WTC11 (cell line): ENCODE data around the gene SLIT3. TPM values are rescaled to one million over a fixed set of nuclear protein-coding genes. Genes with fewer than 3 reads are reported as not detected.

Experiments
- ATAC-seq: fragments of 200-7000 bp; cut with Tn5 transposase; 2 replicates; pipeline ENCODE4 v1.10.0; 2021; ENCODE audit warnings: mild to moderate bottlenecking, moderate library complexity
- CTCF ChIA-PET: fragments of 300-600 bp; sonication (Branson Sonifier 250); formaldehyde crosslinking; loops from one replicate; lab custom pipeline; 2021; ENCODE audit warnings: antibody characterized with exemption; lab: Charles Lee
- POLR2A ChIA-PET: fragments of 350-600 bp; sonication (Branson Sonifier 250); formaldehyde crosslinking; loops from one replicate; lab custom pipeline; 2021; ENCODE audit warnings: antibody characterized with exemption; lab: Charles Lee
- DNase-seq: peaks from one replicate; pipeline ENCODE4 v3.0.0; 2021; ENCODE audit warnings: low spot score
- H3K27ac Mint-ChIP-seq: 2 replicates; pipeline ENCODE4 v1.8.0; 2021; ENCODE audit warnings: mixed read lengths
- H3K27me3 Mint-ChIP-seq: 2 replicates; pipeline ENCODE4 v1.8.0; 2021; ENCODE audit warnings: low read depth, mild to moderate bottlenecking, moderate library complexity, mixed read lengths
- H3K36me3 Mint-ChIP-seq: 2 replicates; pipeline ENCODE4 v1.8.0; 2021; ENCODE audit warnings: mixed read lengths
- H3K4me1 Mint-ChIP-seq: 2 replicates; pipeline ENCODE4 v1.8.0; 2022; ENCODE audit warnings: mixed read lengths
- H3K4me3 Mint-ChIP-seq: 2 replicates; pipeline ENCODE4 v1.8.0; 2021; ENCODE audit warnings: mild to moderate bottlenecking, moderate library complexity, mixed read lengths
- H3K9me3 Mint-ChIP-seq: 2 replicates; pipeline ENCODE4 v1.8.0; 2021; ENCODE audit warnings: mixed read lengths
- ATF2 ChIP-seq: sonication (generic); formaldehyde crosslinking; IDR thresholded peaks from 2 replicates; pipeline ENCODE4 v1.8.1; 2022; ENCODE audit warnings: low read depth, missing genetic modification reagents, borderline replicate concordance
- E2F1 ChIP-seq: sonication (generic); formaldehyde crosslinking; IDR thresholded peaks from 2 replicates; pipeline ENCODE4 v1.8.0; 2022; ENCODE audit warnings: mild to moderate bottlenecking, missing genetic modification reagents
- FOXK1 ChIP-seq: sonication (generic); formaldehyde crosslinking; IDR thresholded peaks from 2 replicates; pipeline ENCODE4 v1.8.0; 2022; ENCODE audit warnings: mild to moderate bottlenecking, moderate library complexity, missing genetic modification reagents
- JAZF1 ChIP-seq: fragments of 250-450 bp; sonication (Bioruptor Pico); IDR thresholded peaks from 2 replicates; pipeline ENCODE4 v1.9.0; 2021; ENCODE audit warnings: moderate library complexity, mild to moderate bottlenecking, inconsistent platforms
- MXD4 ChIP-seq: fragments of 250-450 bp; sonication (Bioruptor Pico); IDR thresholded peaks from 2 replicates; pipeline ENCODE4 v1.8.0; 2021; ENCODE audit warnings: mild to moderate bottlenecking, moderate library complexity, borderline replicate concordance
- MYBL2 ChIP-seq: sonication (generic); formaldehyde crosslinking; IDR thresholded peaks from 2 replicates; pipeline ENCODE4 v1.8.1; 2023; ENCODE audit warnings: mild to moderate bottlenecking, moderate library complexity, missing genetic modification reagents
- PREB ChIP-seq: sonication (generic); formaldehyde crosslinking; IDR thresholded peaks from 2 replicates; pipeline ENCODE4 v1.8.1; 2022; ENCODE audit warnings: mild to moderate bottlenecking, missing genetic modification reagents, moderate library complexity, borderline replicate concordance
- RELA ChIP-seq: sonication (generic); formaldehyde crosslinking; IDR thresholded peaks from 2 replicates; pipeline ENCODE4 v1.8.1; 2022; ENCODE audit warnings: missing genetic modification reagents, mild to moderate bottlenecking, borderline replicate concordance
- USF1 ChIP-seq: sonication (generic); formaldehyde crosslinking; IDR thresholded peaks from 2 replicates; pipeline ENCODE4 v1.8.0; 2022; ENCODE audit warnings: mild to moderate bottlenecking, missing genetic modification reagents
- USF2 ChIP-seq: sonication (generic); formaldehyde crosslinking; IDR thresholded peaks from 2 replicates; pipeline ENCODE4 v1.8.1; 2023; ENCODE audit warnings: mild to moderate bottlenecking, missing genetic modification reagents, moderate library complexity
- ZBTB21 ChIP-seq: sonication (generic); formaldehyde crosslinking; IDR thresholded peaks from 2 replicates; pipeline ENCODE4 v1.8.1; 2023; ENCODE audit warnings: mild to moderate bottlenecking, missing genetic modification reagents, borderline replicate concordance
- ZNF263 ChIP-seq: sonication (generic); formaldehyde crosslinking; IDR thresholded peaks from 2 replicates; pipeline ENCODE4 v1.8.1; 2022; ENCODE audit warnings: low read depth, mild to moderate bottlenecking, moderate library complexity, missing genetic modification reagents
- ZNF425 ChIP-seq: fragments of 250-450 bp; sonication (Bioruptor Pico); conservative IDR thresholded peaks from 2 replicates; pipeline ENCODE4 v1.9.0; 2021; ENCODE audit warnings: mild to moderate bottlenecking
- total RNA-seq: library from RNA; stranded (reverse); gene quantifications from 3 replicates; pipeline ENCODE4 v1.2.3, GENCODE V29; 2021
- TF ChIP-seq, protein P1 (sequence below): sonication (generic); formaldehyde crosslinking; IDR thresholded peaks from 2 replicates; pipeline ENCODE4 v1.8.1; 2022; ENCODE audit warnings: mild to moderate bottlenecking, moderate library complexity, missing genetic modification reagents
- TF ChIP-seq, protein P2 (sequence below): sonication (generic); formaldehyde crosslinking; IDR thresholded peaks from 2 replicates; pipeline ENCODE4 v1.8.1; 2023; ENCODE audit warnings: mild to moderate bottlenecking, missing genetic modification reagents
- TF ChIP-seq, protein P3 (sequence below): sonication (generic); formaldehyde crosslinking; IDR thresholded peaks from 2 replicates; pipeline ENCODE4 v1.8.0; 2023; ENCODE audit warnings: mild to moderate bottlenecking, missing genetic modification reagents
- TF ChIP-seq, protein P4 (sequence below): sonication (generic); formaldehyde crosslinking; IDR thresholded peaks from 2 replicates; pipeline ENCODE4 v1.8.1; 2023; ENCODE audit warnings: mild to moderate bottlenecking, moderate library complexity, missing genetic modification reagents
- TF ChIP-seq, protein P5 (sequence below): sonication (generic); formaldehyde crosslinking; IDR thresholded peaks from 2 replicates; pipeline ENCODE4 v1.8.1; 2023; ENCODE audit warnings: mild to moderate bottlenecking, missing genetic modification reagents

SLIT3 gene
- total RNA-seq, 1 experiment from 2014 or later, result 1.9 TPM

DNA sequence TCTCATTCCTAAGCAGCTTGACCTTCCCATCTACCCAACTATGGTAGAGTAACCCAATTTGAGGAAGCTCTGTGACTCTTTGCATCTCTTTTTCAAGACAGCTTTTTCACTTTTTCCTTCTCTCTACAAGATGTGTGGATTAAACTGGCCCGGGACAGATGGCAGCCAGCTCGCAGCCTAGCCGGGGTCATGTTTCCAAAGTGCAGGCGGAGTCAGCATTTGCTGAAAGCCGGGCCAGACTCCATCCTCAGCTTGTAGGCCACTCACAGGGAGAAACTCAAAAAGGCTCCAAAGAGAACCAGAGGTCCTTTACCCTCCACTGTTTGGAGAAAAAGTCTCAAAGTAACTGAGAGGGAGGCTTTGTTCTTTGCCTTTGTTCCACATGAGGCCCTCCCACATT is 435.0 kb downstream of the SLIT3 start (continued):
- no peak for TF ChIP-seq PREB (CRISPR knock-in tag)
- TF ChIP-seq, protein P1, sequence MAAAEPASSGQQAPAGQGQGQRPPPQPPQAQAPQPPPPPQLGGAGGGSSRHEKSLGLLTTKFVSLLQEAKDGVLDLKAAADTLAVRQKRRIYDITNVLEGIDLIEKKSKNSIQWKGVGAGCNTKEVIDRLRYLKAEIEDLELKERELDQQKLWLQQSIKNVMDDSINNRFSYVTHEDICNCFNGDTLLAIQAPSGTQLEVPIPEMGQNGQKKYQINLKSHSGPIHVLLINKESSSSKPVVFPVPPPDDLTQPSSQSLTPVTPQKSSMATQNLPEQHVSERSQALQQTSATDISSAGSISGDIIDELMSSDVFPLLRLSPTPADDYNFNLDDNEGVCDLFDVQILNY (CRISPR knock-in tag), result no peak
- TF ChIP-seq JAZF1 (CRISPR knock-in tag), result no peak
- TF ChIP-seq, protein P2, sequence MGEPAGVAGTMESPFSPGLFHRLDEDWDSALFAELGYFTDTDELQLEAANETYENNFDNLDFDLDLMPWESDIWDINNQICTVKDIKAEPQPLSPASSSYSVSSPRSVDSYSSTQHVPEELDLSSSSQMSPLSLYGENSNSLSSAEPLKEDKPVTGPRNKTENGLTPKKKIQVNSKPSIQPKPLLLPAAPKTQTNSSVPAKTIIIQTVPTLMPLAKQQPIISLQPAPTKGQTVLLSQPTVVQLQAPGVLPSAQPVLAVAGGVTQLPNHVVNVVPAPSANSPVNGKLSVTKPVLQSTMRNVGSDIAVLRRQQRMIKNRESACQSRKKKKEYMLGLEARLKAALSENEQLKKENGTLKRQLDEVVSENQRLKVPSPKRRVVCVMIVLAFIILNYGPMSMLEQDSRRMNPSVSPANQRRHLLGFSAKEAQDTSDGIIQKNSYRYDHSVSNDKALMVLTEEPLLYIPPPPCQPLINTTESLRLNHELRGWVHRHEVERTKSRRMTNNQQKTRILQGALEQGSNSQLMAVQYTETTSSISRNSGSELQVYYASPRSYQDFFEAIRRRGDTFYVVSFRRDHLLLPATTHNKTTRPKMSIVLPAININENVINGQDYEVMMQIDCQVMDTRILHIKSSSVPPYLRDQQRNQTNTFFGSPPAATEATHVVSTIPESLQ (CRISPR knock-in tag), result no peak
- no peak for TF ChIP-seq ZBTB21 (CRISPR knock-in tag)
- no peak for TF ChIP-seq MXD4 (CRISPR knock-in tag)
- TF ChIP-seq ZNF425, result no peak
- no peak for TF ChIP-seq E2F1 (CRISPR knock-in tag)
- TF ChIP-seq, protein P3, sequence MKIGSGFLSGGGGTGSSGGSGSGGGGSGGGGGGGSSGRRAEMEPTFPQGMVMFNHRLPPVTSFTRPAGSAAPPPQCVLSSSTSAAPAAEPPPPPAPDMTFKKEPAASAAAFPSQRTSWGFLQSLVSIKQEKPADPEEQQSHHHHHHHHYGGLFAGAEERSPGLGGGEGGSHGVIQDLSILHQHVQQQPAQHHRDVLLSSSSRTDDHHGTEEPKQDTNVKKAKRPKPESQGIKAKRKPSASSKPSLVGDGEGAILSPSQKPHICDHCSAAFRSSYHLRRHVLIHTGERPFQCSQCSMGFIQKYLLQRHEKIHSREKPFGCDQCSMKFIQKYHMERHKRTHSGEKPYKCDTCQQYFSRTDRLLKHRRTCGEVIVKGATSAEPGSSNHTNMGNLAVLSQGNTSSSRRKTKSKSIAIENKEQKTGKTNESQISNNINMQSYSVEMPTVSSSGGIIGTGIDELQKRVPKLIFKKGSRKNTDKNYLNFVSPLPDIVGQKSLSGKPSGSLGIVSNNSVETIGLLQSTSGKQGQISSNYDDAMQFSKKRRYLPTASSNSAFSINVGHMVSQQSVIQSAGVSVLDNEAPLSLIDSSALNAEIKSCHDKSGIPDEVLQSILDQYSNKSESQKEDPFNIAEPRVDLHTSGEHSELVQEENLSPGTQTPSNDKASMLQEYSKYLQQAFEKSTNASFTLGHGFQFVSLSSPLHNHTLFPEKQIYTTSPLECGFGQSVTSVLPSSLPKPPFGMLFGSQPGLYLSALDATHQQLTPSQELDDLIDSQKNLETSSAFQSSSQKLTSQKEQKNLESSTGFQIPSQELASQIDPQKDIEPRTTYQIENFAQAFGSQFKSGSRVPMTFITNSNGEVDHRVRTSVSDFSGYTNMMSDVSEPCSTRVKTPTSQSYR, result no peak
- TF ChIP-seq, all 79 proteins: peak for 0

DNA sequence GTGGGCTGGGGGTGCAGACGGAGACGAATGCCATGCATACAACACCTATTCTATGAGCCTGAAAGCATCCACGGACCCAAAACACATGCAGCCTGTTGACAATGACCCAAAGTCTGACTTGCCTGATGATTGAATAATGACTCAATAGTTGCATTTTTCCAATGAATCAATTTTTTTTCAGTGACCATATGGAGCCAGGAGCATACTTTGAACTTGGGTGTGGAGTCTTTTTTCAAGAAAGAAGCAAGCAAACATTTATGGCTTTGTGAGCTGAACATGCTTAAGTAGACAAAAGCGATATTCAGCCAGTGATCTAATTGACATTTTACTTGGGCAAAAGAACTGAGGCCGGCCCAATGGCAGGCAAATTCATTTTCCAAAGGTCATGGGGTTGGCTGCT is 437.9 kb downstream of the SLIT3 start:
- H3K36me3 Mint-ChIP-seq, result no peaks in the 10 kb centered on the region
- ATAC-seq, result no peak
- POLR2A ChIA-PET, result no interaction called here
- no peak for DNase-seq
- no peaks in the 10 kb centered on the region for H3K9me3 Mint-ChIP-seq
- no peaks in the 10 kb centered on the region for H3K27me3 Mint-ChIP-seq
- peaks cover 12% of the 10 kb centered on the region for H3K4me1 Mint-ChIP-seq
- no peak overlapping the region for H3K27ac Mint-ChIP-seq
- H3K4me3 Mint-ChIP-seq, result no peak overlapping the region
- CTCF ChIA-PET, result no interaction called here
- TF ChIP-seq RELA (CRISPR knock-in tag) (no peak), USF1 (CRISPR knock-in tag) (no peak), USF2 (no peak), ZNF263 (CRISPR knock-in tag) (no peak), FOXK1 (no peak), MYBL2 (CRISPR knock-in tag) (no peak), ATF2 (no peak)
- TF ChIP-seq, protein P4, sequence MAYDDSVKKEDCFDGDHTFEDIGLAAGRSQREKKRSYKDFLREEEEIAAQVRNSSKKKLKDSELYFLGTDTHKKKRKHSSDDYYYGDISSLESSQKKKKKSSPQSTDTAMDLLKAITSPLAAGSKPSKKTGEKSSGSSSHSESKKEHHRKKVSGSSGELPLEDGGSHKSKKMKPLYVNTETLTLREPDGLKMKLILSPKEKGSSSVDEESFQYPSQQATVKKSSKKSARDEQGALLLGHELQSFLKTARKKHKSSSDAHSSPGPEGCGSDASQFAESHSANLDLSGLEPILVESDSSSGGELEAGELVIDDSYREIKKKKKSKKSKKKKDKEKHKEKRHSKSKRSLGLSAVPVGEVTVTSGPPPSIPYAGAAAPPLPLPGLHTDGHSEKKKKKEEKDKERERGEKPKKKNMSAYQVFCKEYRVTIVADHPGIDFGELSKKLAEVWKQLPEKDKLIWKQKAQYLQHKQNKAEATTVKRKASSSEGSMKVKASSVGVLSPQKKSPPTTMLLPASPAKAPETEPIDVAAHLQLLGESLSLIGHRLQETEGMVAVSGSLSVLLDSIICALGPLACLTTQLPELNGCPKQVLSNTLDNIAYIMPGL (CRISPR knock-in tag), result no peak
- TF ChIP-seq, protein P5, sequence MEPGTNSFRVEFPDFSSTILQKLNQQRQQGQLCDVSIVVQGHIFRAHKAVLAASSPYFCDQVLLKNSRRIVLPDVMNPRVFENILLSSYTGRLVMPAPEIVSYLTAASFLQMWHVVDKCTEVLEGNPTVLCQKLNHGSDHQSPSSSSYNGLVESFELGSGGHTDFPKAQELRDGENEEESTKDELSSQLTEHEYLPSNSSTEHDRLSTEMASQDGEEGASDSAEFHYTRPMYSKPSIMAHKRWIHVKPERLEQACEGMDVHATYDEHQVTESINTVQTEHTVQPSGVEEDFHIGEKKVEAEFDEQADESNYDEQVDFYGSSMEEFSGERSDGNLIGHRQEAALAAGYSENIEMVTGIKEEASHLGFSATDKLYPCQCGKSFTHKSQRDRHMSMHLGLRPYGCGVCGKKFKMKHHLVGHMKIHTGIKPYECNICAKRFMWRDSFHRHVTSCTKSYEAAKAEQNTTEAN (CRISPR knock-in tag), result no peak
